IMR-90 (cell line): ENCODE measurements around the gene BAIAP2. TPM values are rescaled to one million over a fixed set of nuclear protein-coding genes. Genes with fewer than 3 reads are reported as not detected.

Experiments used
- ATAC-seq: fragments of 200-7000 bp; cut with Tn5 transposase; 2 replicates; pipeline ENCODE4 v1.9.1; 2020; ENCODE audit warnings: low read depth, mild to moderate bottlenecking, moderate library complexity
- BruUV-seq: library from RNA; stranded (reverse); fragments of 400-500 nt; replicated peaks from 2 replicates; lab custom pipeline; 2021; lab: Mats Ljungman, UMichigan
- CTCF ChIA-PET: fragments of 300-600 bp; formaldehyde crosslinking; extraction: SDS; loops from one replicate; lab custom pipeline; 2021; ENCODE audit warnings: antibody characterized with exemption; lab: Yijun Ruan, JAX
- POLR2A ChIA-PET: fragments of 300-600 bp; sonication (Branson Sonifier 250); formaldehyde crosslinking; loops from one replicate; lab custom pipeline; 2022; ENCODE audit warnings: antibody characterized with exemption; ENCODE audit not compliant: unreplicated experiment; lab: Charles Lee
- DNase-seq: peaks from one replicate; pipeline ENCODE4 v3.0.0; 2013
- H2AFZ ChIP-seq: replicated peaks from 2 replicates; pipeline ENCODE3; 2013; ENCODE audit warnings: low read length, mild to moderate bottlenecking; ENCODE audit not compliant: poor library complexity
- H2AK5ac ChIP-seq: 2 replicates; pipeline ENCODE4 v1.6.1; 2013; ENCODE audit warnings: low read depth, low read length, inconsistent platforms
- H2AK9ac ChIP-seq: replicated peaks from 2 replicates; pipeline ENCODE3; 2013; ENCODE audit warnings: mild to moderate bottlenecking, low read depth, low read length, moderate library complexity; ENCODE audit not compliant: poor library complexity
- H2BK120ac ChIP-seq: 2 replicates; pipeline ENCODE4 v1.6.1; 2013; ENCODE audit warnings: low read depth, low read length, inconsistent platforms
- H2BK15ac ChIP-seq: 3 replicates; pipeline ENCODE4 v1.6.1; 2013; ENCODE audit warnings: low read depth, low read length, inconsistent platforms
- H2BK20ac ChIP-seq: 2 replicates; pipeline ENCODE4 v1.6.1; 2013; ENCODE audit warnings: low read depth, mild to moderate bottlenecking, inconsistent platforms, low read length, moderate library complexity
- H2BK5ac ChIP-seq: 2 replicates; pipeline ENCODE4 v1.6.1; 2013; ENCODE audit warnings: mild to moderate bottlenecking, low read depth, low read length, inconsistent platforms; ENCODE audit not compliant: poor library complexity, severe bottlenecking
- H3K14ac ChIP-seq: replicated peaks from 2 replicates; pipeline ENCODE4 v1.6.1; 2013; ENCODE audit warnings: low read depth, low read length, inconsistent platforms
- H3K18ac ChIP-seq: 2 replicates; pipeline ENCODE4 v1.6.1; 2013; ENCODE audit warnings: low read depth, low read length, control low read depth
- H3K23ac ChIP-seq: 2 replicates; pipeline ENCODE4 v1.6.1; 2013; ENCODE audit warnings: low read depth, low read length, inconsistent platforms
- H3K27ac ChIP-seq: 2 replicates; pipeline ENCODE4 v1.5.1; 2013; ENCODE audit warnings: mild to moderate bottlenecking, control low read depth, low read length; ENCODE audit not compliant: insufficient read depth
- H3K27me3 ChIP-seq: 2 replicates; pipeline ENCODE4 v1.6.1; 2013; ENCODE audit warnings: low read length; ENCODE audit not compliant: control insufficient read depth, insufficient read depth
- H3K36me3 ChIP-seq: 2 replicates; pipeline ENCODE4 v1.6.1; 2013; ENCODE audit warnings: low read length, mixed read lengths; ENCODE audit not compliant: control insufficient read depth, insufficient read depth
- H3K4ac ChIP-seq: 2 replicates; pipeline ENCODE4 v1.6.1; 2013; ENCODE audit warnings: low read depth, low read length, inconsistent platforms
- H3K4me1 ChIP-seq: 2 replicates; pipeline ENCODE4 v1.6.1; 2013; ENCODE audit warnings: low read length, mixed read lengths; ENCODE audit not compliant: control insufficient read depth, insufficient read depth
- H3K4me2 ChIP-seq: 2 replicates; pipeline ENCODE4 v1.6.1; 2013; ENCODE audit warnings: low read depth, mild to moderate bottlenecking, control low read depth, low read length, moderate library complexity
- H3K4me3 ChIP-seq: 2 replicates; pipeline ENCODE4 v1.5.1; 2013; ENCODE audit warnings: low read depth, mild to moderate bottlenecking, control low read depth, low read length, moderate library complexity; ENCODE audit not compliant: insufficient read depth
- H3K56ac ChIP-seq: 2 replicates; pipeline ENCODE4 v1.6.1; 2013; ENCODE audit warnings: low read length, inconsistent platforms; ENCODE audit not compliant: insufficient read depth; ENCODE audit errors: extremely low read depth
- H3K79me1 ChIP-seq, 2 experiments: 2 replicates each; pipeline ENCODE4 v1.6.1; 2013; ENCODE audit warnings: low read length in 2 of 2, inconsistent platforms in 1 of 2, low read depth in 1 of 2
- H3K9ac ChIP-seq: 2 replicates; pipeline ENCODE4 v1.6.1; 2013; ENCODE audit warnings: low read depth, low read length, control low read depth
- H3K9me1 ChIP-seq: 2 replicates; pipeline ENCODE4 v1.6.1; 2013; ENCODE audit warnings: low read length, inconsistent platforms; ENCODE audit not compliant: insufficient read depth
- H3K9me3 ChIP-seq: 2 replicates; pipeline ENCODE4 v1.6.1; 2013; ENCODE audit warnings: low read length; ENCODE audit not compliant: control insufficient read depth, insufficient read depth
- H4K20me1 ChIP-seq: 2 replicates; pipeline ENCODE4 v1.6.1; 2013; ENCODE audit warnings: low read length, inconsistent platforms; ENCODE audit not compliant: insufficient read depth
- H4K5ac ChIP-seq: 2 replicates; pipeline ENCODE4 v1.6.1; 2013; ENCODE audit warnings: mild to moderate bottlenecking, low read depth, low read length, control low read depth
- H4K8ac ChIP-seq, 2 experiments: 2 replicates each; pipeline ENCODE4 v1.6.1; 2013; ENCODE audit warnings: low read depth in 2 of 2, low read length in 2 of 2, control low read depth in 1 of 2, inconsistent platforms in 1 of 2
- H4K91ac ChIP-seq: 2 replicates; pipeline ENCODE4 v1.6.1; 2013; ENCODE audit warnings: low read depth, low read length, inconsistent platforms; ENCODE audit not compliant: insufficient read depth
- BHLHE40 ChIP-seq: fragments of 150-350 bp; IDR thresholded peaks from 2 replicates; pipeline ENCODE4 v1.6.1; 2016; ENCODE audit warnings: mild to moderate bottlenecking, low read depth, low read length
- CEBPB ChIP-seq: IDR thresholded peaks from 2 replicates; pipeline ENCODE4 v1.6.1; 2012; ENCODE audit warnings: low read depth, low read length, improper control_type of control experiment
- CHD1 ChIP-seq: IDR thresholded peaks from 2 replicates; pipeline ENCODE4 v1.6.1; 2012; ENCODE audit warnings: low read depth, low read length, improper control_type of control experiment
- FOS ChIP-seq: fragments of 150-350 bp; IDR thresholded peaks from 2 replicates; pipeline ENCODE4 v1.6.1; 2016; ENCODE audit warnings: low read depth, low read length
- MAFK ChIP-seq: IDR thresholded peaks from 2 replicates; pipeline ENCODE4 v1.6.1; 2012; ENCODE audit warnings: low read depth, low read length, improper control_type of control experiment
- MAZ ChIP-seq: IDR thresholded peaks from 2 replicates; pipeline ENCODE4 v1.6.1; 2012; ENCODE audit warnings: low read depth, mild to moderate bottlenecking, low read length, improper control_type of control experiment, moderate library complexity, borderline replicate concordance
- MXI1 ChIP-seq: IDR thresholded peaks from 2 replicates; pipeline ENCODE4 v1.6.1; 2012; ENCODE audit warnings: low read depth, mild to moderate bottlenecking, low read length, moderate library complexity, borderline replicate concordance
- NFE2L2 ChIP-seq: fragments of 150-350 bp; IDR thresholded peaks from 2 replicates; pipeline ENCODE4 v1.6.1; 2016; ENCODE audit warnings: low read depth, mild to moderate bottlenecking, low read length
- POLR2A ChIP-seq: IDR thresholded peaks from 2 replicates; pipeline ENCODE4 v1.6.1; 2012; ENCODE audit warnings: mild to moderate bottlenecking, low read depth, low read length
- RAD21 ChIP-seq: IDR thresholded peaks from 2 replicates; pipeline ENCODE4 v1.6.1; 2012; ENCODE audit warnings: low read length, improper control_type of control experiment
- RCOR1 ChIP-seq: IDR thresholded peaks from 2 replicates; pipeline ENCODE4 v1.6.1; 2012; ENCODE audit warnings: mild to moderate bottlenecking, low read length, improper control_type of control experiment; ENCODE audit not compliant: insufficient replicate concordance
- RFX5 ChIP-seq: IDR thresholded peaks from 2 replicates; pipeline ENCODE4 v1.8.0; 2012; ENCODE audit warnings: low read depth, mild to moderate bottlenecking, low read length, moderate library complexity
- SMC3 ChIP-seq: fragments of 150-350 bp; IDR thresholded peaks from 2 replicates; pipeline ENCODE4 v1.6.1; 2016; ENCODE audit warnings: low read depth, mild to moderate bottlenecking, antibody characterized with exemption, low read length, moderate library complexity
- WGBS, 2 experiments: methylation state at CpG; one replicate each; pipeline versions ENCODE4 v1.1.5 to v1.1.7; 2013; ENCODE audit warnings: missing lambda C conversion rate in 2 of 2; ENCODE audit not compliant: insufficient read length in 1 of 2; ENCODE audit errors: extremely low coverage in 2 of 2; 5-methylcytosine and 5-hydroxymethylcytosine counted together
- dilution Hi-C: fragments of 300-500 bp; cut with HindIII; formaldehyde crosslinking; loops from one replicate; pipeline ENCODE4 v1.14.3; 2018; ENCODE audit warnings: low sequenced_read_pairs; ENCODE audit not compliant: unreplicated experiment
- in situ Hi-C: fragments of 300-500 bp; cut with MboI; formaldehyde crosslinking; loops from 3 replicates; pipeline ENCODE4 v1.14.3; 2019; ENCODE audit warnings: low sequenced_read_pairs, inconsistent platforms, mixed read lengths
- intact Hi-C: fragments of 100-400 bp; cut with micrococcal nuclease; formaldehyde crosslinking; loops from 2 replicates; pipeline ENCODE4 v1.10.0; 2022
- polyA plus RNA-seq, 3 experiments: library from polyadenylated mRNA; depleted of rRNA; stranded (reverse); fragments of >200 nt; gene quantifications; 2 replicates each; pipeline ENCODE4 v1.2.3, GENCODE V29; 2012; ENCODE audit warnings: low replicate concordance in 1 of 3
- total RNA-seq: library from RNA; depleted of rRNA; stranded (reverse); fragments of >200 nt; gene quantifications from 2 replicates; pipeline ENCODE4 v1.2.3, GENCODE V29; 2012
- TF ChIP-seq, protein P1 (sequence below): conservative IDR thresholded peaks from 2 replicates; pipeline ENCODE4 v1.5.1; 2012; ENCODE audit warnings: mild to moderate bottlenecking, low read depth, low read length, improper control_type of control experiment
- TF ChIP-seq, protein P2 (sequence below): fragments of 150-350 bp; IDR thresholded peaks from 2 replicates; pipeline ENCODE4 v1.6.1; 2017; ENCODE audit warnings: mild to moderate bottlenecking, antibody characterized with exemption, low read length, low read depth
- TF ChIP-seq, protein P3 (sequence below): fragments of 150-350 bp; IDR thresholded peaks from 2 replicates; pipeline ENCODE4 v1.6.1; 2016; ENCODE audit warnings: low read depth, mild to moderate bottlenecking, low read length, moderate library complexity, borderline replicate concordance

Gene BAIAP2
- total and polyA plus RNA-seq, 2 of the 4 experiments (the other 2 are of a cell fraction), result 18.3 to 32.6 TPM

DNA sequence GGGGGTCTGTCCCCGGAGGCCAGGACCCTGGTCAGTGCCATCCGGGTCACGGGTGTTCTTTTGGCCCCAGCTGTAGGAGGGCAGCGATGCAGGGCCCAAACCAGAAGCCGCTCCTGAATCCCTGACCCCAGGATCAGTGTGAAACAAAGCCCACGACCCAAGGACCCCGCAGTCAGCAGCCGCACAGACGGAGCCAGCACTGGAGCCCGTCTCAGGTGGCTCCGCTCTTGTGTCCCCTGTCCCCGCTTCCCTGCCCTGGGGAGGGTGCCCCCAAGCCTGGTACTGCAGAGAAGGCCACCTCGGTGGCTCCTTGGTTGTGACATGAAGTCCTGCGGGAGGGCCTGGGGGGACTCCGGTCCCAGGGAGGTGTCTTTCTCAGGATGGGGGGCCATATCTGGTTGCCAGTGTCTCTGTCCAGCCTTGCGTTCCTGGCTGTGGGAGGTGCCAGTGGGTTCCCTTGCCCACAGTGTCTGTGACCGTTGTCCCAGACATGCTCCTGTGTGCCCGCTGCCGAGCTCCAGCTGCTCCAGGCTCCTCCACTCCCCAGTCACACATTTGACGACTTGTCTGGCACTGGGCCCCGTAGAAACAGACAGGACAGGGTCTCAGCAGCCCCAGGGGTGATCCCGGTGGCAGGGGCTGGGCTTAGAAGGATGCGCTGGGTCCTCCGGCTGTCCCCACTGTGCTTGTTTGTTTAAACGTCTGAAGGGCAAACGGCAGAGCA, 33.6 kb downstream of the BAIAP2 start:
- Histone ChIP-seq H3K4me1 (no peaks in the 10 kb centered on the region), H3K9ac (no peak overlapping the region), H3K27ac (no peak overlapping the region), H2BK15ac (no peak overlapping the region), H3K14ac (no peak overlapping the region), H2BK5ac (no peak overlapping the region), H4K20me1 (peaks cover 10% of the 10 kb centered on the region), H3K27me3 (no peaks in the 10 kb centered on the region), H2BK120ac (no peak overlapping the region), H3K4ac (no peak overlapping the region), H3K56ac (no peak overlapping the region), H3K23ac (no peak overlapping the region), H4K91ac (no peak overlapping the region), H3K4me3 (no peak overlapping the region), H2AK9ac (no peak overlapping the region), H3K36me3 (peaks cover 6% of the 10 kb centered on the region; the same call in 1 of the 2 replicates), H2AK5ac (no peak overlapping the region), H3K4me2 (no peak overlapping the region), H2BK20ac (no peak overlapping the region), H3K18ac (no peak overlapping the region), H2AFZ (no peak overlapping the region), H3K9me3 (no peaks in the 10 kb centered on the region), H3K9me1 (no peaks in the 10 kb centered on the region), H4K8ac (no peak overlapping the region), H3K79me1 (peaks cover 7 to 14% of the 10 kb centered on the region in 2 experiments; a peak in 1 of 4 replicates), H4K5ac (no peak overlapping the region)
- 93% methylated on average over 11 of the region's 26 CpGs; no CpG with 5 or more reads in 1 of the 2 experiments for WGBS, 2 experiments
- ATAC-seq, result no peak
- ChIA-PET POLR2A (no interaction called here), CTCF (no interaction called here)
- no peak for DNase-seq
- BruUV-seq, result no TSS peak
- in situ Hi-C loops (no loop called here), intact Hi-C loops (no loop called here), dilution Hi-C loops (no loop called here)
- TF ChIP-seq MXI1 (no peak), NFE2L2 (no peak), POLR2A (no peak), RFX5 (no peak), RAD21 (no peak), CEBPB (no peak), BHLHE40 (no peak), RCOR1 (no peak), CHD1 (no peak), SMC3 (no peak), MAZ (no peak), FOS (no peak), MAFK (no peak)
- TF ChIP-seq, protein P1, sequence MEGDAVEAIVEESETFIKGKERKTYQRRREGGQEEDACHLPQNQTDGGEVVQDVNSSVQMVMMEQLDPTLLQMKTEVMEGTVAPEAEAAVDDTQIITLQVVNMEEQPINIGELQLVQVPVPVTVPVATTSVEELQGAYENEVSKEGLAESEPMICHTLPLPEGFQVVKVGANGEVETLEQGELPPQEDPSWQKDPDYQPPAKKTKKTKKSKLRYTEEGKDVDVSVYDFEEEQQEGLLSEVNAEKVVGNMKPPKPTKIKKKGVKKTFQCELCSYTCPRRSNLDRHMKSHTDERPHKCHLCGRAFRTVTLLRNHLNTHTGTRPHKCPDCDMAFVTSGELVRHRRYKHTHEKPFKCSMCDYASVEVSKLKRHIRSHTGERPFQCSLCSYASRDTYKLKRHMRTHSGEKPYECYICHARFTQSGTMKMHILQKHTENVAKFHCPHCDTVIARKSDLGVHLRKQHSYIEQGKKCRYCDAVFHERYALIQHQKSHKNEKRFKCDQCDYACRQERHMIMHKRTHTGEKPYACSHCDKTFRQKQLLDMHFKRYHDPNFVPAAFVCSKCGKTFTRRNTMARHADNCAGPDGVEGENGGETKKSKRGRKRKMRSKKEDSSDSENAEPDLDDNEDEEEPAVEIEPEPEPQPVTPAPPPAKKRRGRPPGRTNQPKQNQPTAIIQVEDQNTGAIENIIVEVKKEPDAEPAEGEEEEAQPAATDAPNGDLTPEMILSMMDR, result no peak
- TF ChIP-seq, protein P2, sequence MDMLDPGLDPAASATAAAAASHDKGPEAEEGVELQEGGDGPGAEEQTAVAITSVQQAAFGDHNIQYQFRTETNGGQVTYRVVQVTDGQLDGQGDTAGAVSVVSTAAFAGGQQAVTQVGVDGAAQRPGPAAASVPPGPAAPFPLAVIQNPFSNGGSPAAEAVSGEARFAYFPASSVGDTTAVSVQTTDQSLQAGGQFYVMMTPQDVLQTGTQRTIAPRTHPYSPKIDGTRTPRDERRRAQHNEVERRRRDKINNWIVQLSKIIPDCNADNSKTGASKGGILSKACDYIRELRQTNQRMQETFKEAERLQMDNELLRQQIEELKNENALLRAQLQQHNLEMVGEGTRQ, result no peak
- TF ChIP-seq, protein P3, sequence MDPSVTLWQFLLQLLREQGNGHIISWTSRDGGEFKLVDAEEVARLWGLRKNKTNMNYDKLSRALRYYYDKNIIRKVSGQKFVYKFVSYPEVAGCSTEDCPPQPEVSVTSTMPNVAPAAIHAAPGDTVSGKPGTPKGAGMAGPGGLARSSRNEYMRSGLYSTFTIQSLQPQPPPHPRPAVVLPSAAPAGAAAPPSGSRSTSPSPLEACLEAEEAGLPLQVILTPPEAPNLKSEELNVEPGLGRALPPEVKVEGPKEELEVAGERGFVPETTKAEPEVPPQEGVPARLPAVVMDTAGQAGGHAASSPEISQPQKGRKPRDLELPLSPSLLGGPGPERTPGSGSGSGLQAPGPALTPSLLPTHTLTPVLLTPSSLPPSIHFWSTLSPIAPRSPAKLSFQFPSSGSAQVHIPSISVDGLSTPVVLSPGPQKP, result no peak
